HG03159 (cell line): ENCODE data around the gene POF1B.

ENCODE experiments used
- ATAC-seq: cut with Tn5 transposase; IDR thresholded peaks from one replicate; pipeline ENCODE4 v1.9.1; 2021; ENCODE audit warnings: mild to moderate bottlenecking, moderate library complexity; ENCODE audit not compliant: unreplicated experiment

POF1B gene

GRCh38 chrX:85243761-85244449 is 135.6 kb downstream of the POF1B start, which contains the start of the genes SATL1 and ZNF711:
SATL1 (minus strand) TSS chrX:85243779; CDS start chrX:85108968, 134,811 bp downstream.
ZNF711 (plus strand) TSS chrX:85243991; CDS start chrX:85247573, 3,582 bp downstream.
- ATAC-seq = peak; percentile 47

GRCh38 chrX:85243155-85243554 is 136.3 kb downstream of the POF1B start:
- no peak for ATAC-seq
